ENCODE data around the gene LENG1.
"Not testable (repeated sequence)": the region's sequence is repeated elsewhere in the genome, so short reads cannot be mapped to it uniquely, and the experiment has no call there.

- TF ChIP-seq, protein P1, sequence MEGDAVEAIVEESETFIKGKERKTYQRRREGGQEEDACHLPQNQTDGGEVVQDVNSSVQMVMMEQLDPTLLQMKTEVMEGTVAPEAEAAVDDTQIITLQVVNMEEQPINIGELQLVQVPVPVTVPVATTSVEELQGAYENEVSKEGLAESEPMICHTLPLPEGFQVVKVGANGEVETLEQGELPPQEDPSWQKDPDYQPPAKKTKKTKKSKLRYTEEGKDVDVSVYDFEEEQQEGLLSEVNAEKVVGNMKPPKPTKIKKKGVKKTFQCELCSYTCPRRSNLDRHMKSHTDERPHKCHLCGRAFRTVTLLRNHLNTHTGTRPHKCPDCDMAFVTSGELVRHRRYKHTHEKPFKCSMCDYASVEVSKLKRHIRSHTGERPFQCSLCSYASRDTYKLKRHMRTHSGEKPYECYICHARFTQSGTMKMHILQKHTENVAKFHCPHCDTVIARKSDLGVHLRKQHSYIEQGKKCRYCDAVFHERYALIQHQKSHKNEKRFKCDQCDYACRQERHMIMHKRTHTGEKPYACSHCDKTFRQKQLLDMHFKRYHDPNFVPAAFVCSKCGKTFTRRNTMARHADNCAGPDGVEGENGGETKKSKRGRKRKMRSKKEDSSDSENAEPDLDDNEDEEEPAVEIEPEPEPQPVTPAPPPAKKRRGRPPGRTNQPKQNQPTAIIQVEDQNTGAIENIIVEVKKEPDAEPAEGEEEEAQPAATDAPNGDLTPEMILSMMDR (IDR thresholded peaks at IDR 0.05 in 8 of 11, conservative IDR thresholded peaks at IDR 0.05 in 3 of 11): not testable (repeated sequence)
- not testable (repeated sequence) for TF ChIP-seq POLR2A (IDR thresholded peaks at IDR 0.05)
- TF ChIP-seq POLR2AphosphoS5 (IDR thresholded peaks at IDR 0.05): peak in 1 of 3 donors; percentile 66
These were observed 47.7 kb upstream of the LENG1 start for GRCh38 chr19:54207193-54207592.

Data from spleen (tissue), 7 donors.